HCT116 (cell line): Measurements from ENCODE around the gene PAOX. TPM values are rescaled to one million over a fixed set of nuclear protein-coding genes. Genes with fewer than 3 reads are reported as not detected.
A peak's percentile ranks its signal among the peaks of the same experiment; 100 is the strongest.

Experiments
- ATAC-seq: fragments of 200-7000 bp; cut with Tn5 transposase; 2 replicates; pipeline ENCODE4 v1.9.1; 2020; ENCODE audit warnings: mild to moderate bottlenecking, moderate library complexity
- BruUV-seq: library from RNA; stranded (reverse); fragments of 400-500 nt; replicated peaks from 2 replicates; lab custom pipeline; 2021; lab: Mats Ljungman, UMichigan
- CTCF ChIA-PET: fragments of 300-600 bp; sonication (Branson Sonifier 250); formaldehyde crosslinking; loops from one replicate; lab custom pipeline; 2021; ENCODE audit warnings: antibody characterized with exemption; lab: Charles Lee
- POLR2A ChIA-PET: fragments of 300-600, 350-600 bp; sonication (Branson Sonifier 250); formaldehyde crosslinking; loops from one replicate; lab custom pipeline; 2021; ENCODE audit warnings: antibody characterized with exemption; lab: Charles Lee
- RAD21 ChIA-PET, 2 experiments: fragments of 300-600 bp; sonication (Branson Sonifier 250); formaldehyde crosslinking; loops; one replicate each; lab custom pipeline; 2023; ENCODE audit warnings: low total read pairs in 2 of 2; ENCODE audit not compliant: uncharacterized antibody in 2 of 2, unreplicated experiment in 2 of 2, low non-redundant PET in 1 of 2; lab: Charles Lee
- DNase-seq: peaks from one replicate; pipeline ENCODE4 v3.0.0-alpha.2; 2010; ENCODE audit warnings: low read depth, low spot score
- H2AFZ ChIP-seq: fragments of 200-600 bp; shearing (Covaris generic), sonication (generic); 2 replicates; pipeline ENCODE4 v1.6.1; 2017; ENCODE audit warnings: low read depth, mixed run types, mixed read lengths, antibody characterized with exemption, low read length; ENCODE audit not compliant: poor library complexity, severe bottlenecking
- H3K27ac ChIP-seq: 2 replicates; pipeline ENCODE4 v1.5.1; 2012; ENCODE audit warnings: low read depth, low read length
- H3K27me3 ChIP-seq: fragments of 200-600 bp; sonication (generic); 2 replicates; pipeline ENCODE4 v1.6.1; 2016; ENCODE audit warnings: mixed run types, low read length, mixed read lengths; ENCODE audit not compliant: insufficient read depth
- H3K36me3 ChIP-seq, 2 experiments: fragments of 200-500 bp in 1 of 2; fragments of 200-600 bp in 1 of 2; sonication (Bioruptor generic) in 1 of 2; sonication (generic) in 1 of 2; 2 replicates each; pipeline versions ENCODE4 v1.5.1 to v1.6.1; 2014 to 2016; ENCODE audit warnings: low read length in 2 of 2, inconsistent platforms in 1 of 2, mixed read lengths in 1 of 2, mixed run types in 1 of 2; ENCODE audit not compliant: insufficient read depth in 2 of 2, control insufficient read depth in 1 of 2
- H3K4me1 ChIP-seq, 2 experiments: fragments of 200-600 bp in 1 of 2; sonication (generic) in 1 of 2; 2 replicates each; pipeline versions ENCODE4 v1.5.1 to v1.6.1; 2012 to 2017; ENCODE audit warnings: low read length in 2 of 2, inconsistent platforms in 1 of 2, mild to moderate bottlenecking in 1 of 2, mixed read lengths in 1 of 2, mixed run types in 1 of 2, moderate library complexity in 1 of 2; ENCODE audit not compliant: insufficient read depth in 2 of 2, control insufficient read depth in 1 of 2
- H3K4me2 ChIP-seq: fragments of 200-600 bp; sonication (generic); 2 replicates; pipeline ENCODE4 v1.6.1; 2017; ENCODE audit warnings: mixed run types, low read length, mixed read lengths
- H3K4me3 ChIP-seq, 2 experiments: fragments of 200-600 bp in 1 of 2; sonication (generic) in 1 of 2; replicated peaks in 1 of 2; 2 replicates each; pipeline ENCODE4 v1.5.1; 2011 to 2016; ENCODE audit warnings: low read length in 2 of 2, control low read depth in 1 of 2, low read depth in 1 of 2, mild to moderate bottlenecking in 1 of 2, mixed read lengths in 1 of 2, mixed run types in 1 of 2
- H3K79me2 ChIP-seq: fragments of 200-600 bp; sonication (generic); 2 replicates; pipeline ENCODE4 v1.6.1; 2017; ENCODE audit warnings: mild to moderate bottlenecking, mixed run types, low read length, moderate library complexity, mixed read lengths; ENCODE audit not compliant: insufficient read depth
- H3K9ac ChIP-seq: fragments of 200-600 bp; sonication (generic); 2 replicates; pipeline ENCODE4 v1.6.1; 2016; ENCODE audit warnings: low read length, mixed read lengths
- H3K9me2 ChIP-seq: fragments of 200-600 bp; sonication (generic), shearing (Covaris generic); 2 replicates; pipeline ENCODE4 v1.6.1; 2017; ENCODE audit warnings: mixed run types, mild to moderate bottlenecking, moderate library complexity; ENCODE audit not compliant: insufficient read depth
- H3K9me3 ChIP-seq, 2 experiments: fragments of 200-500 bp in 1 of 2; fragments of 200-600 bp in 1 of 2; sonication (Bioruptor generic) in 1 of 2; sonication (generic) in 1 of 2; 2 replicates each; pipeline ENCODE4 v1.6.1; 2014 to 2017; ENCODE audit warnings: low read length in 2 of 2, mixed read lengths in 2 of 2, inconsistent platforms in 1 of 2, low read depth in 1 of 2, mild to moderate bottlenecking in 1 of 2, mixed run types in 1 of 2, moderate library complexity in 1 of 2; ENCODE audit not compliant: control insufficient read depth in 1 of 2, insufficient read depth in 1 of 2
- H4K20me1 ChIP-seq: fragments of 200-600 bp; sonication (generic), shearing (Covaris generic); 2 replicates; pipeline ENCODE4 v1.6.1; 2017; ENCODE audit warnings: mixed run types, mild to moderate bottlenecking, moderate library complexity; ENCODE audit not compliant: insufficient read depth
- CBX3 ChIP-seq: IDR thresholded peaks from 2 replicates; pipeline ENCODE4 v1.6.1; 2012; ENCODE audit warnings: low read depth
- CEBPB ChIP-seq: IDR thresholded peaks from 2 replicates; pipeline ENCODE4 v1.6.1; 2012; ENCODE audit warnings: low read depth
- EGR1 ChIP-seq: IDR thresholded peaks from 2 replicates; pipeline ENCODE4 v1.6.1; 2012; ENCODE audit warnings: low read depth
- ELF1 ChIP-seq: IDR thresholded peaks from 2 replicates; pipeline ENCODE4 v1.6.1; 2012; ENCODE audit warnings: low read depth, borderline replicate concordance
- EZH2 ChIP-seq: fragments of 200-600 bp; sonication (generic); IDR thresholded peaks from 2 replicates; pipeline ENCODE4 v1.6.1; 2017; ENCODE audit warnings: antibody characterized with exemption, mixed run types
- EZH2phosphoT487 ChIP-seq: fragments of 200-600 bp; IDR thresholded peaks from 2 replicates; pipeline ENCODE4 v1.6.1; 2018; ENCODE audit warnings: antibody characterized with exemption, borderline replicate concordance
- JUND ChIP-seq: IDR thresholded peaks from 2 replicates; pipeline ENCODE4 v1.6.1; 2012
- POLR2AphosphoS5 ChIP-seq: IDR thresholded peaks from 2 replicates; pipeline ENCODE4 v1.6.1; 2011; ENCODE audit warnings: mild to moderate bottlenecking, low read depth, low read length, moderate library complexity
- RAD21 ChIP-seq: IDR thresholded peaks from 2 replicates; pipeline ENCODE4 v1.6.1; 2012; ENCODE audit warnings: low read depth, mild to moderate bottlenecking
- SIN3A ChIP-seq: IDR thresholded peaks from 2 replicates; pipeline ENCODE4 v1.6.1; 2012; ENCODE audit warnings: low read depth
- SP1 ChIP-seq: IDR thresholded peaks from 2 replicates; pipeline ENCODE4 v1.6.1; 2012; ENCODE audit warnings: low read depth
- SRF ChIP-seq: IDR thresholded peaks from 2 replicates; pipeline ENCODE4 v1.6.1; 2012; ENCODE audit warnings: low read depth
- TCF7L2 ChIP-seq: IDR thresholded peaks from 2 replicates; pipeline ENCODE4 v1.7.0; 2011; ENCODE audit warnings: borderline replicate concordance, inconsistent platforms; ENCODE audit not compliant: insufficient read depth, insufficient read length; ENCODE audit errors: extremely low read depth
- ZFX ChIP-seq: fragments of 450-650 bp; IDR thresholded peaks from 2 replicates; pipeline ENCODE4 v1.6.1; 2017
- ZNF274 ChIP-seq: fragments of 200-500 bp; sonication (Bioruptor generic); IDR thresholded peaks from 2 replicates; pipeline ENCODE4 v1.6.1; 2014; ENCODE audit warnings: mild to moderate bottlenecking, low read depth, low read length, inconsistent platforms
- intact Hi-C: fragments of 100-400 bp; cut with micrococcal nuclease; formaldehyde crosslinking; loops from 2 replicates; pipeline ENCODE4 v1.10.0; 2022
- total RNA-seq: library from RNA; stranded (reverse); gene quantifications from one replicate; pipeline ENCODE4 v1.2.1, GENCODE V29; 2021; ENCODE audit not compliant: unreplicated experiment
- TF ChIP-seq, protein P1 (sequence below): IDR thresholded peaks from 2 replicates; pipeline ENCODE4 v1.6.1; 2011; ENCODE audit warnings: mild to moderate bottlenecking, low read length, moderate library complexity; ENCODE audit not compliant: insufficient replicate concordance; ENCODE audit errors: extremely low read depth
- TF ChIP-seq, protein P2 (sequence below): IDR thresholded peaks from 2 replicates; pipeline ENCODE4 v1.6.1; 2012
- TF ChIP-seq, protein P3 (sequence below), 3 experiments: fragments of 200-600 bp in 1 of 3; sonication (generic) in 1 of 3; IDR thresholded peaks in 2 of 3; conservative IDR thresholded peaks in 1 of 3; 2 replicates each; pipeline ENCODE4 v1.5.1; 2012 to 2017; ENCODE audit warnings: low read depth in 2 of 3, low read length in 2 of 3, antibody characterized with exemption in 1 of 3, borderline replicate concordance in 1 of 3, control low read depth in 1 of 3, mild to moderate bottlenecking in 1 of 3, mixed read lengths in 1 of 3, mixed run types in 1 of 3, moderate library complexity in 1 of 3; ENCODE audit not compliant: insufficient read depth in 1 of 3

PAOX gene
- total RNA-seq, 1 experiment from 2014 or later = 3.5 TPM

DNA sequence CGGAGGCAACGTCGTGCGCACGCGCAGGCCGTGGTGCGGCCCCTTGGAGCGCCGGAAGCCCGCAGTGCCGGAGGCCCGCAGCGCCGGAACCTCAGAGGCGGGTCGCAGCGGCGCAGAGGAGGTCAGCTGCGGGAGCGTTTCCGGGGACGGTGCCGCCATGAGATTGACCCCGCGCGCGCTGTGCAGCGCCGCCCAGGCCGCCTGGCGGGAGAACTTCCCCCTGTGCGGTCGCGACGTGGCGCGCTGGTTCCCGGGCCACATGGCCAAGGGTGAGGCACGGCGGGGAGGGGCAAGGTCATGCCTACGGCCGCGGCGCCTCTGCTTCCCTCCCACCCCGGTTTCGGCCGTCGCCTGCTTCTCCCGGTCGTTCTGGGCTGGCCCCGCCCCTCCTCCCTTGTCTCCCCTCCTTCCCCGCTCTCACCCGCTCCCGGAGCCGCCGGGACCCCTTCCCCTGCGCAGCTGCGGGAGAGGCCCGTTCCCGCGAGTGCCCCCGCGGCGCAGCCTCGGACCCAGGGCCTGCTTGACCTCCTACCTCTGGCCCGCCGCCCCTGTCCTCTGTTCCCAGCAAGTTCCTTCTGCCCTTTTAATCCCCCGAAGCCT, 15.1 kb downstream of the PAOX start, which contains the start of gene MTG1 (continued):
- TF ChIP-seq, protein P1, sequence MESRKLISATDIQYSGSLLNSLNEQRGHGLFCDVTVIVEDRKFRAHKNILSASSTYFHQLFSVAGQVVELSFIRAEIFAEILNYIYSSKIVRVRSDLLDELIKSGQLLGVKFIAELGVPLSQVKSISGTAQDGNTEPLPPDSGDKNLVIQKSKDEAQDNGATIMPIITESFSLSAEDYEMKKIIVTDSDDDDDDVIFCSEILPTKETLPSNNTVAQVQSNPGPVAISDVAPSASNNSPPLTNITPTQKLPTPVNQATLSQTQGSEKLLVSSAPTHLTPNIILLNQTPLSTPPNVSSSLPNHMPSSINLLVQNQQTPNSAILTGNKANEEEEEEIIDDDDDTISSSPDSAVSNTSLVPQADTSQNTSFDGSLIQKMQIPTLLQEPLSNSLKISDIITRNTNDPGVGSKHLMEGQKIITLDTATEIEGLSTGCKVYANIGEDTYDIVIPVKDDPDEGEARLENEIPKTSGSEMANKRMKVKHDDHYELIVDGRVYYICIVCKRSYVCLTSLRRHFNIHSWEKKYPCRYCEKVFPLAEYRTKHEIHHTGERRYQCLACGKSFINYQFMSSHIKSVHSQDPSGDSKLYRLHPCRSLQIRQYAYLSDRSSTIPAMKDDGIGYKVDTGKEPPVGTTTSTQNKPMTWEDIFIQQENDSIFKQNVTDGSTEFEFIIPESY = no peak
- TF ChIP-seq TCF7L2 = peak; percentile 26
- no peak for TF ChIP-seq EZH2phosphoT487
- TF ChIP-seq CEBPB = no peak
- TF ChIP-seq POLR2AphosphoS5 = peak; percentile 80
- TF ChIP-seq ZFX = peak; percentile 59; the same call in 1 of the 2 replicates
- no peak for TF ChIP-seq CBX3
- TF ChIP-seq RAD21 = no peak
- TF ChIP-seq ZNF274 = no peak

DNA sequence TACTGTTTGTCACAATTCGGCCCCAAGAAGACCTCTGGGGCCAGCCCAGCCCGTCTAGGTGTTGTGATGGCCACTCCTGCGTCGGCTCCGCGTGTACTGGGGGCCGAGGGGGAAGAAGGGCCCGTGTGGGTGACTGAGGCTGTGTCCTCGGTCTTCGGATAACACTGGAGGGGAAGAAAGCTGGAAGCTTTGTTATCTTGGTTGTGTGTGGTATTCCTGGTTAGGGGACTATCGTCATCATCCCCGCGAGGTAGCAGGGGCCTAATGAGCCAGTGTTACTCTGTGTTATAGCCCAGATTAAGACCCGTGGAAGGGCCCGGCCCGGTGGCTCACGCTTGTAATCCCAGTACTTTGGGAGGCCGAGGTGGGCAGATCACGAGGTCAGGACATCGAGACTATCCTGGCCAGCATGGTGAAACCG, 15.7 kb downstream of the PAOX start:
- H3K4me3 ChIP-seq = peak overlapping the region; percentile 81 to 88
- no peaks in the 10 kb centered on the region for H3K9me2 ChIP-seq
- no peak for ATAC-seq
- ChIA-PET CTCF (no interaction called here), RAD21 (no interaction called here), POLR2A (no interaction called here)
- H4K20me1 ChIP-seq = no peaks in the 10 kb centered on the region
- no peak overlapping the region for H2AFZ ChIP-seq
- peak overlapping the region; percentile 80 for H3K4me2 ChIP-seq
- peaks cover 2 to 10% of the 10 kb centered on the region in 2 experiments for H3K4me1 ChIP-seq
- H3K27ac ChIP-seq = peak overlapping the region; percentile 80
- peak overlapping the region; percentile 95 for H3K9ac ChIP-seq
- no peaks in the 10 kb centered on the region for H3K27me3 ChIP-seq
- H3K9me3 ChIP-seq = no peaks in the 10 kb centered on the region
- H3K79me2 ChIP-seq = peaks cover 22% of the 10 kb centered on the region
- no peak for DNase-seq
- H3K36me3 ChIP-seq = peaks cover 3 to 7% of the 10 kb centered on the region in 2 experiments; a peak in 3 of 4 replicates
- TSS peak; percentile 41 for BruUV-seq
- intact Hi-C loops = no loop called here
- no peak for TF ChIP-seq CEBPB
- TF ChIP-seq SIN3A = no peak
- no peak for TF ChIP-seq TCF7L2
- no peak for TF ChIP-seq ELF1
- no peak for TF ChIP-seq JUND
- TF ChIP-seq CBX3 = no peak
- TF ChIP-seq SRF = no peak
- TF ChIP-seq, protein P1 = no peak
- no peak for TF ChIP-seq ZNF274
- TF ChIP-seq, protein P2, sequence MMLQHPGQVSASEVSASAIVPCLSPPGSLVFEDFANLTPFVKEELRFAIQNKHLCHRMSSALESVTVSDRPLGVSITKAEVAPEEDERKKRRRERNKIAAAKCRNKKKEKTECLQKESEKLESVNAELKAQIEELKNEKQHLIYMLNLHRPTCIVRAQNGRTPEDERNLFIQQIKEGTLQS = no peak
- TF ChIP-seq RAD21 = no peak
- TF ChIP-seq POLR2AphosphoS5 = no peak
- TF ChIP-seq SP1 = no peak
- TF ChIP-seq EGR1 = no peak
- TF ChIP-seq EZH2phosphoT487 = no peak
- TF ChIP-seq, protein P3, sequence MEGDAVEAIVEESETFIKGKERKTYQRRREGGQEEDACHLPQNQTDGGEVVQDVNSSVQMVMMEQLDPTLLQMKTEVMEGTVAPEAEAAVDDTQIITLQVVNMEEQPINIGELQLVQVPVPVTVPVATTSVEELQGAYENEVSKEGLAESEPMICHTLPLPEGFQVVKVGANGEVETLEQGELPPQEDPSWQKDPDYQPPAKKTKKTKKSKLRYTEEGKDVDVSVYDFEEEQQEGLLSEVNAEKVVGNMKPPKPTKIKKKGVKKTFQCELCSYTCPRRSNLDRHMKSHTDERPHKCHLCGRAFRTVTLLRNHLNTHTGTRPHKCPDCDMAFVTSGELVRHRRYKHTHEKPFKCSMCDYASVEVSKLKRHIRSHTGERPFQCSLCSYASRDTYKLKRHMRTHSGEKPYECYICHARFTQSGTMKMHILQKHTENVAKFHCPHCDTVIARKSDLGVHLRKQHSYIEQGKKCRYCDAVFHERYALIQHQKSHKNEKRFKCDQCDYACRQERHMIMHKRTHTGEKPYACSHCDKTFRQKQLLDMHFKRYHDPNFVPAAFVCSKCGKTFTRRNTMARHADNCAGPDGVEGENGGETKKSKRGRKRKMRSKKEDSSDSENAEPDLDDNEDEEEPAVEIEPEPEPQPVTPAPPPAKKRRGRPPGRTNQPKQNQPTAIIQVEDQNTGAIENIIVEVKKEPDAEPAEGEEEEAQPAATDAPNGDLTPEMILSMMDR (IDR thresholded peaks at IDR 0.05 in 2 of 3, conservative IDR thresholded peaks at IDR 0.05 in 1 of 3; ENCODE audit: borderline replicate concordance in 1 of 3, insufficient read depth in 1 of 3, low read depth in 2 of 3, low read length in 2 of 3) = no peak
- no peak for TF ChIP-seq EZH2
